Measurements from ENCODE around the gene MLX.

GRCh38 chr17:42526031-42526444 lies 40.9 kb upstream of the MLX start:
- TF ChIP-seq, protein P1, sequence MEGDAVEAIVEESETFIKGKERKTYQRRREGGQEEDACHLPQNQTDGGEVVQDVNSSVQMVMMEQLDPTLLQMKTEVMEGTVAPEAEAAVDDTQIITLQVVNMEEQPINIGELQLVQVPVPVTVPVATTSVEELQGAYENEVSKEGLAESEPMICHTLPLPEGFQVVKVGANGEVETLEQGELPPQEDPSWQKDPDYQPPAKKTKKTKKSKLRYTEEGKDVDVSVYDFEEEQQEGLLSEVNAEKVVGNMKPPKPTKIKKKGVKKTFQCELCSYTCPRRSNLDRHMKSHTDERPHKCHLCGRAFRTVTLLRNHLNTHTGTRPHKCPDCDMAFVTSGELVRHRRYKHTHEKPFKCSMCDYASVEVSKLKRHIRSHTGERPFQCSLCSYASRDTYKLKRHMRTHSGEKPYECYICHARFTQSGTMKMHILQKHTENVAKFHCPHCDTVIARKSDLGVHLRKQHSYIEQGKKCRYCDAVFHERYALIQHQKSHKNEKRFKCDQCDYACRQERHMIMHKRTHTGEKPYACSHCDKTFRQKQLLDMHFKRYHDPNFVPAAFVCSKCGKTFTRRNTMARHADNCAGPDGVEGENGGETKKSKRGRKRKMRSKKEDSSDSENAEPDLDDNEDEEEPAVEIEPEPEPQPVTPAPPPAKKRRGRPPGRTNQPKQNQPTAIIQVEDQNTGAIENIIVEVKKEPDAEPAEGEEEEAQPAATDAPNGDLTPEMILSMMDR (IDR thresholded peaks at IDR 0.05; ENCODE audit: low read depth, low read length), result no peak
- no peak for TF ChIP-seq EZH2phosphoT487 (IDR thresholded peaks at IDR 0.05; ENCODE audit: low read depth)
